A673 (cell line): Measurements from ENCODE around the gene ARID5B. TPM values are rescaled to one million over a fixed set of nuclear protein-coding genes. Genes with fewer than 3 reads are reported as not detected.

ENCODE experiments used
- BruUV-seq: library from RNA; stranded (reverse); fragments of 400-500 nt; replicated peaks from 2 replicates; lab custom pipeline; 2021; lab: Mats Ljungman, UMichigan
- CTCF ChIA-PET: fragments of 300-600 bp; sonication (Branson Sonifier 250); formaldehyde crosslinking; loops from one replicate; lab custom pipeline; 2022; ENCODE audit warnings: antibody characterized with exemption; lab: Charles Lee
- POLR2A ChIA-PET: fragments of 300-600 bp; sonication (Branson Sonifier 250); formaldehyde crosslinking; loops from one replicate; lab custom pipeline; 2022; ENCODE audit warnings: antibody characterized with exemption; ENCODE audit not compliant: low non-redundant PET; lab: Charles Lee
- DNase-seq: peaks from one replicate; pipeline ENCODE4 v3.0.0-alpha.2; 2015; ENCODE audit warnings: low spot score
- H3K27ac ChIP-seq: fragments of 200-600 bp; sonication (generic); 2 replicates; pipeline ENCODE4 v1.5.1; 2016; ENCODE audit warnings: mixed run types, low read depth, mild to moderate bottlenecking, mixed read lengths, antibody characterized with exemption, low read length; ENCODE audit not compliant: poor library complexity, severe bottlenecking
- H3K27me3 ChIP-seq: fragments of 200-600 bp; sonication (generic); replicated peaks from 2 replicates; pipeline ENCODE4 v1.6.1; 2017; ENCODE audit warnings: mixed run types, low read depth, mild to moderate bottlenecking, mixed read lengths, antibody characterized with exemption, low read length; ENCODE audit not compliant: insufficient read depth, poor library complexity
- H3K36me3 ChIP-seq: fragments of 200-600 bp; sonication (generic); 2 replicates; pipeline ENCODE4 v1.6.1; 2016; ENCODE audit warnings: mixed run types, mild to moderate bottlenecking, mixed read lengths, antibody characterized with exemption, low read length; ENCODE audit not compliant: insufficient read depth, poor library complexity, severe bottlenecking
- H3K4me1 ChIP-seq: fragments of 200-600 bp; sonication (generic); 2 replicates; pipeline ENCODE4 v1.6.1; 2017; ENCODE audit warnings: mixed run types, mild to moderate bottlenecking, mixed read lengths, antibody characterized with exemption, low read length; ENCODE audit not compliant: insufficient read depth, poor library complexity, severe bottlenecking
- H3K4me3 ChIP-seq: fragments of 200-600 bp; sonication (generic); 2 replicates; pipeline ENCODE4 v1.5.1; 2016; ENCODE audit warnings: low read depth, mixed run types, mild to moderate bottlenecking, mixed read lengths, low read length; ENCODE audit not compliant: poor library complexity, severe bottlenecking
- H3K9me3 ChIP-seq: fragments of 200-600 bp; sonication (generic); 2 replicates; pipeline ENCODE4 v1.6.1; 2016; ENCODE audit warnings: mixed run types, low read depth, mild to moderate bottlenecking, mixed read lengths, antibody characterized with exemption, low read length; ENCODE audit not compliant: poor library complexity, severe bottlenecking
- EZH2 ChIP-seq: fragments of 200-600 bp; sonication (generic); IDR thresholded peaks from 2 replicates; pipeline ENCODE4 v1.6.1; 2017; ENCODE audit warnings: borderline replicate concordance, low read depth, mild to moderate bottlenecking, mixed read lengths, antibody characterized with exemption, low read length; ENCODE audit not compliant: poor library complexity, severe bottlenecking
- intact Hi-C: fragments of 100-400 bp; cut with micrococcal nuclease; formaldehyde crosslinking; loops from one replicate; pipeline ENCODE4 v1.10.0; 2022; ENCODE audit not compliant: unreplicated experiment
- total RNA-seq: library from RNA; stranded (reverse); gene quantifications from 2 replicates; pipeline ENCODE4 v1.2.3, GENCODE V29; 2021
- TF ChIP-seq, protein P1 (sequence below): fragments of 300-800, 200-600 bp; sonication (generic); conservative IDR thresholded peaks from 2 replicates; pipeline ENCODE4 v1.5.1; 2017; ENCODE audit warnings: low read depth, mild to moderate bottlenecking, antibody characterized with exemption, low read length, moderate library complexity, mixed read lengths

ARID5B gene
- total RNA-seq, 1 experiment from 2014 or later: 29.0 TPM

DNA sequence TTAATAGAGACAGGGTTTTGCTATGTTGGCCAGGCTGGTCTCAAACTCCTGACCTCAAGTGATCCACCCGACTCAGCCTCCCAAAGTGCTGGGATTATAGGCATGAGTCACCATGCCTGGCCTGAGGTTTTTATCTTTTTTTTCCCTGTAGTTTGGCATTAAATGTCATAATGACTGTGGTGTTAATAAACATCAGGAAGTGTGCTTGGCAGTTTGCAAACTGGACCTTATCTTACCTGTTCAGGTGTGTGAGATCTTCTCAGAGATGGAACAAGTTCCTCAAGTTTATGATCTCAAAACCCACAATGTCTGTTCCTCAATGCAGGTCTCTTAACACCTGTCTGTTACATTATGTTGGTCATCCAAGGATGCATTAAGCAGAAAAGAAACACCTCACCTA is 80.0 kb downstream of the ARID5B start:
- no peaks in the 10 kb centered on the region for H3K36me3 ChIP-seq
- H3K27me3 ChIP-seq: no peaks in the 10 kb centered on the region
- CTCF ChIA-PET: no interaction called here
- POLR2A ChIA-PET: no interaction called here
- peaks cover 53% of the 10 kb centered on the region for H3K4me1 ChIP-seq
- H3K27ac ChIP-seq: no peak overlapping the region
- no peak for DNase-seq
- TF ChIP-seq EZH2: no peak
- TF ChIP-seq, protein P1, sequence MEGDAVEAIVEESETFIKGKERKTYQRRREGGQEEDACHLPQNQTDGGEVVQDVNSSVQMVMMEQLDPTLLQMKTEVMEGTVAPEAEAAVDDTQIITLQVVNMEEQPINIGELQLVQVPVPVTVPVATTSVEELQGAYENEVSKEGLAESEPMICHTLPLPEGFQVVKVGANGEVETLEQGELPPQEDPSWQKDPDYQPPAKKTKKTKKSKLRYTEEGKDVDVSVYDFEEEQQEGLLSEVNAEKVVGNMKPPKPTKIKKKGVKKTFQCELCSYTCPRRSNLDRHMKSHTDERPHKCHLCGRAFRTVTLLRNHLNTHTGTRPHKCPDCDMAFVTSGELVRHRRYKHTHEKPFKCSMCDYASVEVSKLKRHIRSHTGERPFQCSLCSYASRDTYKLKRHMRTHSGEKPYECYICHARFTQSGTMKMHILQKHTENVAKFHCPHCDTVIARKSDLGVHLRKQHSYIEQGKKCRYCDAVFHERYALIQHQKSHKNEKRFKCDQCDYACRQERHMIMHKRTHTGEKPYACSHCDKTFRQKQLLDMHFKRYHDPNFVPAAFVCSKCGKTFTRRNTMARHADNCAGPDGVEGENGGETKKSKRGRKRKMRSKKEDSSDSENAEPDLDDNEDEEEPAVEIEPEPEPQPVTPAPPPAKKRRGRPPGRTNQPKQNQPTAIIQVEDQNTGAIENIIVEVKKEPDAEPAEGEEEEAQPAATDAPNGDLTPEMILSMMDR: no peak
- no TSS peak for BruUV-seq
- H3K9me3 ChIP-seq: no peaks in the 10 kb centered on the region
- no peak overlapping the region for H3K4me3 ChIP-seq
- intact Hi-C loops: no loop called here

GRCh38 chr10:61983255-61983654 is 81.8 kb downstream of the ARID5B start:
- H3K4me1 ChIP-seq: peaks cover 71% of the 10 kb centered on the region
- DNase-seq: no peak
- CTCF ChIA-PET: no interaction called here
- POLR2A ChIA-PET: no interaction called here
- H3K4me3 ChIP-seq: no peak overlapping the region
- no peaks in the 10 kb centered on the region for H3K36me3 ChIP-seq
- intact Hi-C loops: no loop called here
- peak overlapping the region; percentile 50 for H3K27ac ChIP-seq
- BruUV-seq: no TSS peak
- H3K9me3 ChIP-seq: no peaks in the 10 kb centered on the region
- no peaks in the 10 kb centered on the region for H3K27me3 ChIP-seq
- TF ChIP-seq, protein P1: no peak
- TF ChIP-seq EZH2: no peak

DNA sequence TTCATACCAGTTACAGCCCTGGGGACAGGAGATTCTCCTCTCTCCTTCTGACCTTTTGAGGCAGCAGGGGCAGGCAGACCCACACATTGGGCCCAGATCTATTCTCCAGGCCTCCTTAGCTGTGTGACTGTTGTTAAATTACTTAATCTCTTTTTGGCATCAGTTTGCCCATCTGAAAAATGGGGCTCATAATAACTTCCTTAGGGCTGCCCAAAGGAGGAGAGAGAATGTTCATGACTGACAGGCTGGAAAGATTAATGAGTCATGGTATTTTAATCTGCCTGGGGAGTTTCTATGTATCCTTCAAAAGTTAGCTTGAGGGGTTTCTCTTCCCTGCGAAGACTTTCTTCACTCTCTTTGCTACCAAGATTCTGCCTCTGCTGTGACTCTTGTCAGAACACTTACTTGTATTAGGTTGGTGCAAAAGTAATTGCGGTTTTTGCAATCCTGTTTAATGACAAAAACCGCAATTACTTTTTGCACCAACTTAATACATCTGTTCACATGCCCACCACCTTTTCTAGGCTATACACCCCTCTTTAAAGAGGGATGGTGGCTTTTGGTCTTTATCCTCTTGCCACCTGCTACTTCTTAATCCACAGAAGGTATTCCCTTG is 83.4 kb downstream of the ARID5B start:
- no peak overlapping the region for H3K27ac ChIP-seq
- H3K4me3 ChIP-seq: no peak overlapping the region
- H3K36me3 ChIP-seq: no peaks in the 10 kb centered on the region
- intact Hi-C loops: no loop called here
- H3K4me1 ChIP-seq: peaks cover 72% of the 10 kb centered on the region
- TF ChIP-seq, protein P1: no peak
- no peak for TF ChIP-seq EZH2
- no peak for DNase-seq
- CTCF ChIA-PET: no interaction called here
- POLR2A ChIA-PET: no interaction called here
- H3K9me3 ChIP-seq: no peaks in the 10 kb centered on the region
- H3K27me3 ChIP-seq: no peaks in the 10 kb centered on the region
- BruUV-seq: no TSS peak
